GM21381 (cell line): ENCODE results near the gene SNX27.
"Not testable (repeated sequence)": the region's sequence is repeated elsewhere in the genome, so short reads cannot be mapped to it uniquely, and the experiment has no call there.

Experiments
- ATAC-seq: cut with Tn5 transposase; IDR thresholded peaks from one replicate; pipeline ENCODE4 v1.9.1; 2021; ENCODE audit warnings: mild to moderate bottlenecking, moderate library complexity; ENCODE audit not compliant: unreplicated experiment

Gene SNX27

DNA sequence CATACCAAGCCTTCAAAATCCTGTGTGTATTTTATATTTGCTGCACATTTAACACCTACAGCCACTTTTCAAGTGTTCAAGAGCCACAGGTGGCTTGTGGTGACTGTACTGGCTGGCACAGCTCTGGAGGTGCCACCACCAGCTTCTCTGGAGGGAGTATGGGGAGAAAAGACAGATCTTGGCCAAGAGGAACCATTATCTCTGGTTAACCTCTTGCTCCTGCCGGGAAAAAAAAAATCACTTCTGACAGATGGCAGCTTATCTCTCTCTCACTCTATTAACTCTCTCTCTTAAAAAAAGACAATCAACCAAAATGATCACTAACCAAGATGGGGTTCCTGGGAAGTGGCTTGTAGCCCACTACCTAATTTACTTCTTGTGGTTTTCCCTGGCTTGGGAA, 108.3 kb downstream of the SNX27 start:
- no peak for ATAC-seq

DNA sequence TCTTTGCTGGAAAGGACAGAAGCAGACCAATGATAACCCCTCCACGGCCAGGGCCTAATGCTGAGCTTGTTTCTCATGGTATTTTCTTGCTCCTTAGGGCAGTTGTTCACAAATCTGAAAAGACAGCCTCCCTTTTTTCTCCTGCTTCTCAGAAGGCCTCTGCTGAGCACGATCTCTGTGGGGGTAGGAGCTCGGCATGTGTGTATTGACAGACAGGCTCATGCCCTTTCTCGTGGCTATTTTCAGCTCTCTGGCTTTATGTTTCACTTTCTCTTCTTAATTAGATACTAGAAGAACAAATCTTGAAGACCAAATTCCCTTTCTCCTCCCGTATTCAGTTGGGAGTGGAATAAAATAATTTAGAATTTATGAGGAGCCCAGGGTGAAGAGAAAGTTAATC, 108.7 kb downstream of the SNX27 start:
- peak; percentile 63 for ATAC-seq

DNA sequence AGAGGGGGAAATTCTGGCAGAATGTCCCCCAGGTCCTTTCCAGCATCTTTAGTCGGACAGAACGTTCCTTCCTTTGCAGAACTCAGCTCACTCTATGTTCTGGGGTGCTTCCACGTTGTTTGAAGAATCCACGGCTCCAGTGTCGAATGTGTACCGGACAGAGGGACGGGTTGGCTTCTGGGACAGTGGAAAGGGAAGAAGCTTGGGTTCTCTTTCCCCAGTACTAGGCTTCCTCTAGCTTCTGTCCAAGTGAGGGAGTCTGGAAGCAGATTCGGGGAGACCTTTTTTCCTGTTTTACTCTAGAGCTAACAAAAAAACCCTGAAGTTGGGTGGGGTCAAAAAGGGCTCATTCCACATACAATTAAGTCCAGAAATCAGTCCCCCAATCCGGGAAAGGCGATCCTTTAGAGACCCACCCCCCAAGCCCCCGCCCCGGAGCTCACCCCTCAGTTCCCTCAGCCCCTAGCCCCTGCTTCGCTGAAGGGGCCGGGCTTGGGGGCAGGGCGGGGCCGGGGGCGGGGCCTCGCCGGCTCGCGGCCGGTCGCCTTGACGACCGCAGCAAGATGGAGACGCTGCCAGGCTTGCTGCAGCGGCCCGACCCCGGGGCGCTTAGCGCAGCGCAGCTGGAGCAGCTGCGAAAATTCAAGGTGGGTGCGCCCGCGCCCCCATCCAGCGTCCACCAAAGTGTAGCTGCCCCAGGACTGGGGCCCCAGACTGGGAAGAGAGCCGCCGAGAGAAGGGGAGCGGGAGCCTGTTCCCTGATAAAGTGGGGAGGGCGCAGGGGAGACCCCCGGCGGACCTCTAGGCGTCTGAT, 109.3 kb downstream of the SNX27 start, which contains the start of gene RIIAD1:
RIIAD1 (plus strand) TSS at position 549 of the 814 bp plus-strand sequence; CDS start at position 564, 15 bp downstream.
- peak; percentile 74 for ATAC-seq

DNA sequence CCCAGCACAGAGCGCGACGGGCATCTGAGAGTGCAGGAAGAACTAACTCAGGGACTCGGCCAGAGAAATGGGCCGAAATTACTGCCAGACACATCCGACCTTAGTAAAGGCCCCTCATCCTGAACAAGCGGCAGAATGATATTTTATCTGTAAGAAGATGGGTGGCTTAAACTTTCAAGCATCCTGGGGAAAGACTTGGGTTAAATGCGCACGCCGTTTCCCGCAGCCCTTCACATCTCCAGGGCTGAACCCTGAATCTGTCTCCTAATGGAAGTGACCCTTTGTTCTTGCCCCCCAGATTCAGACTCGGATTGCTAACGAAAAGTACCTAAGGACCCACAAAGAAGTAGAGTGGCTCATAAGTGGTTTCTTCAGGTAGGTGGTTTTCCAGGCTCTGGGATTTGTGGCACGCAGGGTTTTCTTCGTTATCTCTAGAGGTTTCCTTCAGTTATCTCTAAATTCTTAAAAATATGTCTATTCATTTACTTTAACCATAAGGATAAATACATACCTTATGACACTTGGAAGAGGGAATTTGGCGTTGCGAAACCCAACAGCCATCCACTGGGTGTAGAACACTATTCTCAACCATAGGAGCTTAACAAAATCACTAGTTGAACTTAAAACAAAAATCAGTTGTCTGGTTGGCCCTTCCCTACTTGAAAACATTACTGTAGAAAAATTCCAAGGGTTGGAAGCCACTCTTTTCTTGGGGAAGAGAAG, 110.1 kb downstream of the SNX27 start:
- no peak for ATAC-seq

DNA sequence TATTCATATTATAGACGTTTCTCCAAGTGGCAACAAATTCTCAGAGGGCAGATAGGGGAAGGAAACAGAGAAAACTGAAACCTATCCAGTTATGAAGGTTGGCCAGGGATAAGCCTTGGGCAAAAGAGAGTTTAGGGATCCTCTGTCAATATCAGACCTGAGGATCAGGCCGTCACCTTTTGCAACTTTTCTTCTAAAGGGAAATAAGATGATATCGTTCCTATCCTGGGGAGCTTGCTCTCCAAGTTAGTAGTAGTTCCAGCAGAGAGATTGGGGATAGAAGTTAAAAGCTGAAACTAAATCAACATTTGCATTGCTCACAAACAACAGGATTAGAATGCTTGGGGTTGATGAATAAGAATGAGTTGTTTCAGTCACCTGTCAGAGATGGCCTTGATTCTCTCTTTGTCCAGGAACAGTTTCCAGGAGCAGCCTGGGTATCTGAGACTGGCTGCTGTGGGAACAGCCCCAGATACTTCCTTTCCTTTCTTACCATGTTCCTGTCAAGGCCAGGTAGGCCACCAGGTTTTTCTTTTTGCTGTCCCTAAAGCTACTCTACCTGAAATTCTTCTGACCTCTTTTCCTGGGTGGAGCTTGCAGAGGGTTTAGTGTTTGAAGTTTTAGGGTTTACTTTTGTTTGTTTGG, 112.0 kb downstream of the SNX27 start:
- ATAC-seq = no peak

DNA sequence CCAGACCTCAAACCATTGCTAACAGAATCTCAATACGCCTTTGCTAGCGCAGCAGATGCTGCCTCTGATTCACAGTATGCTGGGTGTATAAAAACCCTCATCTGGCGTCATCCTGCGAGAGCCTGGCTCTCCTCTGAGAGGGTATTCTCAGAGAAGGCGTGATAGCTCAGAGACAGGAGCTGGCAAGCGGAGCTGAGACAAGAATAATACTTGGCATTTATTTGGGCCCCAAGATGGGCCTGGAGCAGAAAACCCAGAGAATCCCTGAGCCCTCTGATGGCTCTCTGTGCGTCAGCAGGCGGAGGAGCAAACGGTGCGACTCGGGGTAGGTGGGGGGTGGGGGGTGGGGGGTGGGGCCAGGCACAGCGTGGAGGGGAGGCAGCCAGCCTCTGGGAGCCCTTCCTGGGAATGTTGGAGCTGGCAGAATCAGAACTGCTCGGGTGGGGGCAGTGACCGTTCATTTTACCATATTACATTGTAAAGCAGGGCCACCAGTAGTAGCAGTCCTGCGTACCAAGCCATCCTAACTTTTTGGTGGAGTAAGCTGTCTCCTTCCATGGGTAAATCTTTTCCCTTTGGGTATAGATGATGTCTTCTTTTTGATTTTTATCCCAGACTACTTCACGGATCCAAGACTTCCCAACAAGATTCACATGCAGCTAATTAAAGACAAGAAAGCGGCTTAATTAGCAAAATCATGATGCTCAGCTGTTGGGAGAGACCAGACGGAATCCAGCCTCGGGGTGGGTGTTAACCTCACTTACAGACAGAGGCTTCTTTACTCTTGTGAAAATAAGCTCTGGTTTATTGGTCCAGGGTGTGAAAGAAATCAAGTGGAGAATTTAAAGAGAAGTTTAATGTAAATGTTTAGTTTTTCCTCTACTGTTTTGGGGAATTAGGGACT, 116.6 kb downstream of the SNX27 start:
- ATAC-seq = no peak

DNA sequence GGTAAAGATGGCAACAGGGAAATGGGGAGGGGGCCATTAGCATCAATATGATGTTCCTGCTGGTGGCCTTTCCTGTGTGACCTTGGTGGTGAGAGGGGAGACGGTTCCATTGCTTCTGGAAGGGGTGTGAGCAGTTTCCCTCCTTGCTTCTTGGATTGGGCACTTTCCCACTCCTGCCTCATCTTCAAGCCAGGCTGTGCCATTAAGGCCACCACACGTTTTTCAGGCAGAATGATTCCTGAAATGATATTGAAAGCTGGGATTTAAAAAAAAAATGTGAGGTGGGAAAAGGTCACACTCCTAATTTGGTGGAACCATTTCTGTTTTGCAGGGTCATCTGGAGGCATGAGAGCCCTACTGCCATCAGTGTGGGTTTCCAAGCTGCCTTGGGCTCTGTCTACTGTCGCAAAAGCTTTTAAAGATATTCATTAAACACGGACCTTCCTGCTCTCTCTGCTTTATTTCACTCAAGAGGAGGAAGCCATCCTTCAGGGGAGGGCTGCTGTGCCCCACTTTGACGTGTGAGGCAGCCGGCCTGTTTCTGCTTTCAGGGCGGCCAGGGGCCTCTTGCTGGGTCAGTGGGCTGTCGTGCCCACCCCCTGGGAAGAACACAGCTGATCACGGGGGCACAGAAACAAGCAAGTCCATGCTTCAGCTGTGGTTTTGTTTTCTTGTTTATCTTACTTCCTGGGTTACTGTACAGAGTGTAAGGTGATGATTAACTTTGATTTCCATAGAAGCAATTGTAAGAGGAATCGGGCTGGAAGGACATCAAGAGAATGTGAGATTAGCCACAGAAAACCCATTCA, 117.5 kb downstream of the SNX27 start:
- no peak for ATAC-seq

DNA sequence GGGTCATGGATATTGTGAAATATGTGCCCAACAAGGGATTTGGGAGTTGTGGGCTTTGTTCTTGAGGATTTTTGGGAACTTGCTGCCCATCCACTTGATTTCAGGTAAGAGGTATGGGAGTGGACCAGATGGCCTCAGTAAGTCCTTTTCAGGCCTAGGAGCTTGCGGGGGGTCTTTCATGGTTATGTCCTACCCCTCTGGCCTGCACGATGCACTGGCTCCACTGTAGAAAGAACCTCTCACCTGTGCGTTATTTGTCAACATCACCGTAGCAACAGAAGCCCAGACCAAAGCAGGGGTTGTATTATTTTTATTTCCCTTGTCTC, 118.1 kb downstream of the SNX27 start:
- no peak for ATAC-seq

DNA sequence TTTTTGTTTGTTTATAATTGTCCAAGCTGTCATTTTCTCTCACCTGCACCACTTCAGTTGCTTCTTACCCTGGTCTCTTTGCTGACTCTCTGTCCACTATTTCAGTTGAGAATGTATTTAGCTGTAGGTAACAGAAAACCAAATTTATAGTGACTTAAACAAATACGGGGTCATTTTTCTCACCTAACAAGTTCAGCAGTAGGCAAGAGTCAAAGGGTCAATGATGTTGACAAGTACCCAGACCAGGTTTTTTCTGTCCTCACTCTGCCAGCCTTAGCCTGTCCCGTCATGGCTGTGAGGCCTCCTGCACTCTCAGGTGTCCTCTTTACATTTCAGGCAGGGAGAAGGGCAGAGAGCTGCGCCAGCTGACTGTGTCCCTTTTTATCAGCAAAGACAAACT, 121.3 kb downstream of the SNX27 start:
- no peak for ATAC-seq

DNA sequence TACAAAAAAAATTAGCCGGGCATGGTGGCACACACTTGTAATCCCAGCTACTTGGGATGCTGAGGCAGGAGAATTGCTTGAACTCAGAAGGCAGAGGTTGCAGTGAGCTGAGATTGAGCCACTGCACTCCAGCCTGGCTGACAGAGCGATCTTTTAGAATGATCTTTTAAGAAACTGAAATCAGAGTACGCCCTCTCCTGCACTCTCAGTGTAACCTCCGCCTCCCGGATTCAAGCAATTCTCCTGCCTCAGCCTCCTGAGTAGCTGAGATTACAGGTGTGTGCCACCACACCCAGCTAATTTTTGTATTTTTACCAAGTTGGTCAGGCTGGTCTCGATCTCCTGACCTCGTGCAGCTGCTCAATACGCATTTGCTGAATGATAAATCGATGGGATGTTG, 122.1 kb downstream of the SNX27 start:
- not testable (repeated sequence) for ATAC-seq

DNA sequence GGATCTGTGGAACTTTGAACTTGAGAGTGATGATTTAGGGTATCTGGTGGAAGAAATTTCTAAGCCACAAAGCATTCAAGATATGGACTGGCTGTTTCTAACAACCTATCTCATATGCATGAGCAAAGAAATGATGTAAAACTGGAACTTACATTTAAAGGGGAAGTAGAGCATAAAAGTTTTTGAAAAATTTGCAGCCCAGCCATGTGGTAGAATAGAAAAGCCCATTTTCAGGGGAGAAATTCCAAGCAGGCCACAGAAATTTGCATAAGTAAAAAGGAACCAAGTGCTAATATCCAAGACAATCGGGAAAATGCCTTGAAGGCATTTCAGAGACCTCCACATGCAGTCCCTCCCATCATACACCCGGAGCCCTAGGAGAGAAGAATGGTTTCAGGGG, 125.2 kb downstream of the SNX27 start:
- no peak for ATAC-seq

DNA sequence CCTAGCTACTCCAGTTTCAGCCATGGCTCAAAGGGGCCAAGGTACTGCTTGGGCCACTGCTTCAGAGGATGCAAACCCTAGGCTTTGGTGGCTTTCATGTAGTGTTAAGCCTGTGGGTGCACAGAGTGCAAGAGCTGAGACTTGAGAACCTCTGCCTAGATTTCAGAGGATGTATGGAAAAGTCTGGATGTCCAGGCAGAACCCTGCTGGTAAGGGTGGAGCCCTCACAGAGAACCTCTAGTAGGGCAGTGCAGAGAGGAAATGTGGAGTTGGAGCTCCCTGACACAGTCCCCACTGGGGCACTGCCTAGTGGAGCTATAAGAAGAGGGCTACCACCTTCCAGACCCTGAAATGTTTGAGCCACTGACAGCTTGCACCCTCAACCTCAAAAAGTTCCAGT, 125.6 kb downstream of the SNX27 start:
- no peak for ATAC-seq

DNA sequence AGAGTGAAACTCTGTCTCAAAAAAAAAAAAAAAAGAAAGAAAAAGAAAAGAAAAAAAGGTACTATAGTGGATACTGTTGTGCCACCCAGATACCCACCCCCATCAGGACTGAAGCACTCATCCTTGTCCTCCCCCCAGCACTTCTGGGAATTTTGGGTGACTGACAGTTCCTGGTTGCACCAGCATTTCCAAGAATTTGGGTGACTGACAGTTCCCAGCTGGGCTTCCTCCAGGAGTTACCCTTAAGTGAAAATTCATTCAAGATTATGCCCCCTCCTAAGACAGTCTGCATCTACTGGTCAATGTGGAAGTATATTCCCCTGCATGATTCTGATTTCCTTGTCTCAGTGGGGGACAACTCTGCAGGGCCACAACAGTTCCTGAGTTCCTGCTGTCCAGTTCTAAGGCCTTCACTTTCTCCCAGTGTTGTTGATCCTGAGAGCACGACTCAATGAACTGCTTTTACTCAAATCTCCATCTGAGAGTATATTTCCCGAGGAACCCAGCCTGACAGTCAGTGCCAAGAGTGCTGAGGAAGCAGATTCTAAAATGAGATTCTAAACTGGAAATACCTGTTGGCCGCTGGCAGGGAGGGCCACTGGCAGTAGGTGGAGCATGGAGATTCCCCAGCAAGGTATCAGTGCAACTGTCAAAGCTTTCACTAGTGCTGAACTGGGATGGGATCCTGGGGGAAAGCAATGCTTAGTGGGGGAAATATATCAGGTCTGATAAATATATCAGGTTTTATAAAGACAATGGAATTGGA, 127.9 kb downstream of the SNX27 start:
- no peak for ATAC-seq

DNA sequence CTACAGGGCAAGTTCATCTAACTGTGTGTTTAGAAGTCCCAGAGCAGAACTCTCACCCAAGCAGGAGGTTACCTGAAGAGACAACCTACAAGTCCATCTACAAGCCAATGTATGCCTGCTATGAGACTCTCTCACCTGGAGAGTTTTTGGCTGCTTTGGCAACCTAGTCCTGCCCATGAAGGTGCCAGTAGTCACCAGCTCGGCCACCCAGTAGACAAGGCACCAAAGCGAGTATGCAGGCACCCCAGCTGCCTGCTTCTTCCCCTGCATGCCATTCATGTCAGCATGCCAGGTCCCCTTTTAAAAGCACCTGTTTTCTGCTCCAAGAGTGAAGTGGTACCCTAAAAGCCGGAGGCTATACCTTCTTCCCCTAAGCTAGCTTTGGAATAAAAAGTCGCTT, 129.7 kb downstream of the SNX27 start:
- no peak for ATAC-seq
